ENCODE results near the gene RPH3AL. TPM values are rescaled to one million over a fixed set of nuclear protein-coding genes. Genes with fewer than 3 reads are reported as not detected.
"Not testable (repeated sequence)": the region's sequence is repeated elsewhere in the genome, so short reads cannot be mapped to it uniquely, and the experiment has no call there.

RPH3AL gene
- total RNA-seq, 1 donor, result 2.9 TPM

DNA sequence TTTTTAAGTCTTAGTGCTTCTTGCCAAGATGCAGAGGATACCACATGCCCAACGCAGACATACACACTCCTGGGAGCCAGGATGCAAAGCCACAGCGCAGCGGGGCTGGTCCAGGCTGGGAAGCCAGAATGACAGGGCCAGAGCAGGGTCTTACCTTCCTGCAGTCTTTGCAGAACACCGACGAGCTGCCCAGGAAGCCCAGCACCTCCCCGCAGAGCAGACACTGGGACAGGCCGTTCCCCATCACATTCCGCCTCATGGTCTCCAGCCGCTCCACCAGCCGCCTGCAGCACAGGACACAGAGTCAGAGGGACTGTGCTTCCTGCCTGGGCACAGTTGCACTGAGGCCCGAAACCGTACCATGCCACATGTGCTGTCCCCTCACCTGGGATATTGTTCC is 33.3 kb downstream of the RPH3AL start:
- Histone ChIP-seq H3K27me3 (ENCODE audit: insufficient read depth, low read length) (no peaks in the 10 kb centered on the region), H2AFZ (ENCODE audit: low read length) (no peak overlapping the region), H3K36me3 (ENCODE audit: insufficient read depth, low read length) (no peaks in the 10 kb centered on the region), H4K20me1 (ENCODE audit: insufficient read depth, low read length) (no peaks in the 10 kb centered on the region), H3K9me3 (ENCODE audit: low read depth, low read length) (no peaks in the 10 kb centered on the region), H3K4me1 (ENCODE audit: insufficient read depth, low read length) (no peaks in the 10 kb centered on the region), H3K4me2 (ENCODE audit: insufficient read depth, low read length) (no peak overlapping the region), H3K4me3 (ENCODE audit: insufficient read depth, low read length) (no peak overlapping the region), H3K27ac (ENCODE audit: low read depth, low read length) (no peak overlapping the region), H3K79me2 (ENCODE audit: insufficient read depth, low read length) (no peaks in the 10 kb centered on the region)
- no peak for DNase-seq (ENCODE audit: insufficient read length, low spot score, missing footprints)
- TF ChIP-seq CTCF (IDR thresholded peaks at IDR 0.05; ENCODE audit: extremely low read depth, low read depth, low read length), result no peak

DNA sequence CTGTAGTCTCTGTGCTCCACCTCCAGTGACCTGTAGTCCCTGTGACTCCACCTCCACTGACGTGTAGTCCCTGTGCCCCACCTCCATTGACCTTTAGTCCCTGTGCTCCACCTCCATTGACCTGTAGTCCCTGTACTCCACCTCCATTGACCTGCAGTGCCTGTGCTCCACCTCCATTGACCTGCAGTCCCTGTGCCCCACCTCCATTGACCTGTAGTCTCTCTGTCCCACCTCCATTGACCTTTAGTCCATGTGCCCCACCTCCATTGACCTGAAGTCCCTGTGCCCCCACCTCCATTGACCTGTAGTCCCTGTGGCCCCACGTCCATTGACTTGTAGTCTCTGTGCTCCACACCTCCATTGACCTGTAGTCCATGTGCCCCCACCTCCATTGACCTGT is 35.5 kb downstream of the RPH3AL start:
- H2AFZ ChIP-seq (ENCODE audit: low read length); H4K20me1 ChIP-seq (ENCODE audit: insufficient read depth, low read length); H3K4me3 ChIP-seq (ENCODE audit: insufficient read depth, low read length); H3K79me2 ChIP-seq (ENCODE audit: insufficient read depth, low read length); H3K4me2 ChIP-seq (ENCODE audit: insufficient read depth, low read length); DNase-seq (ENCODE audit: insufficient read length, low spot score, missing footprints); H3K36me3 ChIP-seq (ENCODE audit: insufficient read depth, low read length); H3K27me3 ChIP-seq (ENCODE audit: insufficient read depth, low read length); H3K9me3 ChIP-seq (ENCODE audit: low read depth, low read length); H3K27ac ChIP-seq (ENCODE audit: low read depth, low read length); H3K4me1 ChIP-seq (ENCODE audit: insufficient read depth, low read length): not testable (repeated sequence)

- H2AFZ ChIP-seq (ENCODE audit: low read length); H3K4me2 ChIP-seq (ENCODE audit: insufficient read depth, low read length); H3K9me3 ChIP-seq (ENCODE audit: low read depth, low read length); H3K36me3 ChIP-seq (ENCODE audit: insufficient read depth, low read length); H3K4me1 ChIP-seq (ENCODE audit: insufficient read depth, low read length); H3K79me2 ChIP-seq (ENCODE audit: insufficient read depth, low read length); H3K27ac ChIP-seq (ENCODE audit: low read depth, low read length); H3K27me3 ChIP-seq (ENCODE audit: insufficient read depth, low read length); DNase-seq (ENCODE audit: insufficient read length, low spot score, missing footprints); H3K4me3 ChIP-seq (ENCODE audit: insufficient read depth, low read length); H4K20me1 ChIP-seq (ENCODE audit: insufficient read depth, low read length): not testable (repeated sequence)
These were observed 37.2 kb downstream of the RPH3AL start for GRCh38 chr17:315399-315798.

DNA sequence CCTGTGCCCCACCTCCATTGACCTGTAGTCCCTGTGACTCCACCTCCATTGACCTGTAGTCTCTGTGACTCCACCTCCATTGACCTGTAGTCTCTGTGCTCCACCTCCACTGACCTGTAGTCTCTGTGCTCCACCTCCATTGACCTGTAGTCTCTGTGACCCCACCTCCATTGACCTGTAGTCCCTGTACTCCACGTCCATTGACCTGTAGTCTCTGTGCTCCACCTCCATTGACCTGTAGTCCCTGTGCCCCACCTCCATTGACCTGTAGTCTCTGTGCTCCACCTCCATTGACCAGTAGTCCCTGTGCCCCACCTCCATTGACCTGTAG is 38.0 kb downstream of the RPH3AL start:
- H3K27ac ChIP-seq (ENCODE audit: low read depth, low read length); H4K20me1 ChIP-seq (ENCODE audit: insufficient read depth, low read length); H3K4me3 ChIP-seq (ENCODE audit: insufficient read depth, low read length); H3K4me1 ChIP-seq (ENCODE audit: insufficient read depth, low read length); H3K4me2 ChIP-seq (ENCODE audit: insufficient read depth, low read length); H3K27me3 ChIP-seq (ENCODE audit: insufficient read depth, low read length); H2AFZ ChIP-seq (ENCODE audit: low read length); H3K9me3 ChIP-seq (ENCODE audit: low read depth, low read length); DNase-seq (ENCODE audit: insufficient read length, low spot score, missing footprints); H3K79me2 ChIP-seq (ENCODE audit: insufficient read depth, low read length); H3K36me3 ChIP-seq (ENCODE audit: insufficient read depth, low read length): not testable (repeated sequence)

- no peaks in the 10 kb centered on the region for H3K4me1 ChIP-seq (ENCODE audit: insufficient read depth, low read length)
- H3K27ac ChIP-seq (ENCODE audit: low read depth, low read length), result no peak overlapping the region
- peak; percentile 55 for DNase-seq (ENCODE audit: insufficient read length, low spot score, missing footprints)
- no peak overlapping the region for H3K4me2 ChIP-seq (ENCODE audit: insufficient read depth, low read length)
- no peaks in the 10 kb centered on the region for H3K9me3 ChIP-seq (ENCODE audit: low read depth, low read length)
- no peaks in the 10 kb centered on the region for H3K27me3 ChIP-seq (ENCODE audit: insufficient read depth, low read length)
- H4K20me1 ChIP-seq (ENCODE audit: insufficient read depth, low read length), result no peaks in the 10 kb centered on the region
- TF ChIP-seq CTCF (IDR thresholded peaks at IDR 0.05; ENCODE audit: extremely low read depth, low read depth, low read length), result no peak
- no peak overlapping the region for H2AFZ ChIP-seq (ENCODE audit: low read length)
- H3K4me3 ChIP-seq (ENCODE audit: insufficient read depth, low read length), result no peak overlapping the region
- no peaks in the 10 kb centered on the region for H3K79me2 ChIP-seq (ENCODE audit: insufficient read depth, low read length)
- no peaks in the 10 kb centered on the region for H3K36me3 ChIP-seq (ENCODE audit: insufficient read depth, low read length)
These were observed 38.5 kb downstream of the RPH3AL start for GRCh38 chr17:313911-314613.

Measured in osteoblast (primary cell).